ENCODE measurements around the gene CPE.

CPE gene

DNA sequence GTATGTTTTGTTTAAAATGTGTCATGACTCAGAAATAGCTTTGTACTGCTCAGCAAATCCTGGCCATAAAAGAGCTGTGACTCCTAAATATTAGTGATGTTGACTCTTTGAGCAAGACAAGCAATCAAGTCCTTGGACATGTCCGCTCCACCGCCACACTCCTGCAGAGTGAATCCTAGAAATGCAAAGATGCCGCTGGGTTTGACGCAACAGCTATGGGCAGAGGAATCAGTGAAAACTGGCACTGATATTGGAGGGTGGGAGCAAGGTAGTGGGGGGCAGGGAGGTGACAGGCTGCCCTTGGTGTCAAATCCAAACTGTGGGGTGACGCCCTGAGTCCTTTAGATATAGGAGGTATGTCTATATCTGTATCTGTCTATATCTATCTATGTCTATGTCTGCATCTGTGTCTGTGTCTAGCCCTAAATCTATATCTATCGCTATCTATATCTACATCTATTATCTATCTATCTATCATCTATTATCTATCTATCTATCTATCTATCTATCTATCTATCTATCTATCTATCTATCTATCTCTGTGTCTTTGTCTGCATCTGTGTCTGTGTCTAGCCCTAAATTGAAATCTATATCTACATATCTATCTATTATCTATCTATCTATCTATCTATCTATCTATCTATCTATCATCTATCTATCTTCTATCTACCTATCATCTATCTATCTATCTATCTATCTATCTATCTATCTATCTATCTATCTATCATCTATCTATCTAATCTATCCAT, 129.7 kb downstream of the CPE start:
- DNase-seq (ENCODE audit: low read depth in 2 of 2), result no peak

- DNase-seq (ENCODE audit: low read depth in 2 of 2), result no peak
Observed at GRCh38 chr4:165512424-165512823, 133.6 kb downstream of the CPE start.

- DNase-seq (ENCODE audit: low read depth in 2 of 2), result no peak
Observed at GRCh38 chr4:165514739-165515138, 135.9 kb downstream of the CPE start.

GRCh38 chr4:165515201-165515600, 136.4 kb downstream of the CPE start:
- DNase-seq (ENCODE audit: low read depth in 2 of 2), result no peak

DNA sequence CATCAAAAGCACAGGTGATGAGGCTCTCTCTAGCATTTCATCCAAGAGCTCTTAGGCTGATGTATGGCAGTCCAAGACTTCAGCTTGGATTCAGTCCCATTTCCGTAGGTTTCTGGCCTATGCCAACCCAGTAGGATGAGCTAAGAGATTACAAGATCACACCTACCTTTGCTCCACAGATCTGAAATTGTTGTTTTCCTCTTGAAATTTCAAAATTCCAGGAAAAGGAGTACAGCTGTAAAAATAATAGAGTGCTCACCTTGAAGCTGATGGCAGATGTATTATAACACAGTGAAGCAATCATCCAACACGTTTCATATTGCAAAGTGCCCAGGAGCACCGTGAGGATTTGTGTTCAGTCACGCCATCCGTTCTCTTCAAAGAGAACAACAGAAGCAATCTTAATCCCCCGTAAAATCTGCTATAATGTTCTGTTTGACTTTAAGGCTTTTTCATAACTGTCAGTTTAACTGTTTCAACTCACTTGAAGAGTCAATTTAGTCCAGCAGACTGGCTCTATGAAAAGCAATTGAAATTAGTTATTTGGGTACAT, 137.5 kb downstream of the CPE start:
- no peak for DNase-seq (ENCODE audit: low read depth in 2 of 2)

DNA sequence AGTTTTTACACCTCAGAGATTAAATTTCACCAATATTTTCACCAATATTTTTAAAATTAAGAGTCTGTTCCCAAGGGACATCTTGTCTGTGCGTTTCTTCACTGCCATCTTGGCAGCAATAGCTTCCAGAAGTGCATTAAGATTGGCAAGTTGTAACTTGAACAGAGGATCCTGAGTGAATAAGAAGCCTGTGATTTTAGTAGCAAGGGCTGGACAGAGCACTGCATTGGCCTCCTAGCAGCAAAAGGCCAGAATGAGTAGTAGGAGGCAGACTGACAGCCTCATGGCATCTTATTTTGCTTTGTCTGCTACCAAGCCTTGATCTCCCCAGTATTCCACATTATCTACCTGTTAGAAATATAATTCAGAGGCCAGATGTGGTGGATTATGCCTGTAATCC, 138.4 kb downstream of the CPE start:
- no peak for DNase-seq (ENCODE audit: low read depth in 2 of 2)

DNA sequence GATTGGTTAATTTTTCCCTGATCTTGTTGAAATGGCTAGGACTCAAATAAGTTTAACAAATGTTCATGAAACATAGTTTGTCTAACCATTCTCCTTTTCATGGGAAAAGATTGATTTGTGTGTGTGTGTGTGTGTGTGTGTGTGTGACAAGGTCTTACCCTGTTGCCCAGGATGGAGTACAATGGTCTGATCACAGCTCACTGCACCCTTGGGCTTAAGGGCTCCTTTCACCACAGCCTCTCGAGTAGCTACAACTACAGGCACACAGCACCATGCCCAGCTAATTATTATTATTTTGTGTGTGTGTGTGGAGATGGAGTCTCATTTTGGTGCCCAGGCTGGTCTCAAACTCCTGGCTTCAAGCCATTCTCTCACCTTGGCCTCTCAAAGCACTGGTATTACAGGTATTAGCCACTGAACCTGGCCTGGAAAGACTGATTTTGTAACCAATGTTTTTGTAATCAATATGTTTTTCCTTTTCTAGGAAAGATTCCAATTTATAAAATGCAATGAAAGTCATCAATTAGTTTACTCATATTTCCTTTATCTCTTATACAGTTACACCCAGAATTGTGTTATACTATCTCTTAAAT, 139.3 kb downstream of the CPE start:
- no peak for DNase-seq (ENCODE audit: low read depth in 2 of 2)

DNA sequence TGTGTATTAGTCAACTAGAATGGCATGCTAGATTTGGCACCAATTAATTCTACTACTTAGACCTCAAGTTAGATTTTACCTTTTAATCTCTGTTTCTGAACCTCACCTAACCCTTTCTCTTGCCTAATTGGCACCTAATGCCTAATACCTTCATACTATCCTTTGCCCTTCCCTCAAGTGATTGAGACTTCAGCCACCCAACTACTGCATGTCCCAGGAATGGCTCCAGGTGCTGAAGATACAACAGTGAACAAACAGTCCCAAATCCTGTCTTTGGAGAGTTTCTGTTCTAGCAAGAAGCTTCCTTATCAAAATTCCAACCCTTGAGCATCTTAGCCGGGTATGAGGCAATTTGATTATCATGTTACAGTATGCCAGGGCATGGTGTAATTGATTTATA, 139.9 kb downstream of the CPE start:
- DNase-seq (ENCODE audit: low read depth in 2 of 2), result no peak

DNA sequence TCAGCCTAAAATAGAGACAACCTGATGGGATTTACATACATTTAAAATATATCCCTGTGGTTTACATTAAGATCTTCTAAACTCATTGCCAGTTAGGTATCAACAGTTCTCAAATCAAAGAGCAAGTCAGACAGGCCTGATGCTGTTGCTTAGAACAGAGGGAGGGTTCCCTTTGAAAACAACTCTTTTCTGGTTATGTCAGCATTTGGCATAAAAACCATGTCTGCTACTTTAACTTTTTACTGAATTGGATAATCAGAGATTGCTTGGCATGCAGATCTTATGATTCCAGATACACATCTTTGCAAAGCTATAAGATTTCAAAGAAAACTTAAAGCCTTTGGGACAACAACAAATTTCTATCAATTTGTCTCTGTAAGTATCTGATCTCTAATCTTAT, 140.8 kb downstream of the CPE start:
- DNase-seq (ENCODE audit: low read depth in 2 of 2), result no peak

DNA sequence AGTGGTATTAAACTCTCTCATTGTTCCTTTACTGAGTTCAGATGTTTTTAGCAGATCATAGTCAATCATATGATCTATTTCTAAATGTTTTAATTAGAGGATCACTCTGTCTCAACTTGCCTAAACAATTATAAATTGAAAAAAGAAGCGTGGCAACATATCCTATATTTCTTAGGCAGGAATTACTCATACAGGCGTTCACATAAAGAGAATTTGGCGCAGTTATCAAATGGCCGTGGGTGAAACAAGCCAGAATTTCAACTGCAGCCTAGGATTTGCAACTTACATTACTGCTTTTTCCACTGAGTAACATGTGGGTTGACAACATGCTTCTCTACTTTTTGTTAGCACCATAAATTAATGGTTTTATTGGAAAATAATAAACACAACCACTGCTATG, 141.3 kb downstream of the CPE start:
- no peak for DNase-seq (ENCODE audit: low read depth in 2 of 2)

GRCh38 chr4:165522050-165522449, 143.2 kb downstream of the CPE start:
- DNase-seq (ENCODE audit: low read depth in 2 of 2), result no peak

DNA sequence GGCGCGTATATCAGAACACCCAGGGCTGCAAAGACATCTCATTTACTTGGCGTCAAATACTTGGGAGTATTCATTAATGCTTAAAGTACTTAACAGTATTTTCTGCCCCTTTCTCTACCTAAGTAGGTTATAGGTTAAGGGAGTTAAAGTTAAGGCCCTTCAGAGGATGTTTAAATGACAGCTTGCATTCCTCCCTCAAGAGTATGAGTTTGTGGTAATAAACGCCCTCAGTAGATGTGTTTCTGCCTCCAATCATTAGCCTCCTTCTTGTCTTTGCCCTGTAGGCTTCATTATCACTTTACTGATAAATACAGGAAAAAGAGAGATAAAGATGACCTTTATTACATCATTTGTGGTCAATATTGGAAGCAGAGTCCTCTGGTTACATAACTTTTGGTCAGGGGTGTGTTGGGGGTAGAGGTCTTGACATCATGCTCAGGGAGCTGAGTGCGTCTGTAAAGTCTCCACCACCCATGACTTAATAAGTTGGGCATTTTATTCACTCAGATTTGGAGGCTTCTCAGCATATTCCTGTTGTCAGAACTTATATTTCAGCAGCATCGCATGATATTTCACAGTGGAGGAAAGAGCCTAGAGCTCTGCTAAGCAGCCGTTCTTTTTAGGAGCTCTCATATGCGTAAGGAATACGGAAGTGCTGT, 145.9 kb downstream of the CPE start:
- DNase-seq (ENCODE audit: low read depth in 2 of 2), result no peak

GRCh38 chr4:165532976-165533375, 154.2 kb downstream of the CPE start:
- no peak for DNase-seq (ENCODE audit: low read depth in 2 of 2)

GRCh38 chr4:165537028-165537648, 158.3 kb downstream of the CPE start:
- DNase-seq (ENCODE audit: low read depth in 2 of 2), result no peak

DNA sequence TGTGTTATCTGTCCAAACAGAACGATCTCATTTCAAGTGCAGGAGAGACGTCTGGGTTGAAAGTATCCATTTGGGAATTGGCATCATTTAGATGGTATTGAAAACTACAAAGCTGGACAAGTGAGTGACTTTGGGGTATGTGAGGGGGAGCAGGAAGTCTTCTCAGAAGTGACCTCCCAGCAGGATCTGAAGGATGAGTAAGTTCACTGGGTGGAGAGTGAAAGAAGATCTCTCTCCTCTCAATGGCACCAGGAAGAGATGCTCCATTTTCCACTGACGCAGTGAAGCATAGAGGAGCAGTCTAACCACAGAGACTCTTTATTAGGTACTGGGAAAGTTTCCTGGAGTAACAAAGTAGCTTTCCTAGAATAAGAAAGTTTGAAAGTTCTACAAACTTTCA, 161.0 kb downstream of the CPE start:
- DNase-seq (ENCODE audit: low read depth in 2 of 2), result no peak

DNA sequence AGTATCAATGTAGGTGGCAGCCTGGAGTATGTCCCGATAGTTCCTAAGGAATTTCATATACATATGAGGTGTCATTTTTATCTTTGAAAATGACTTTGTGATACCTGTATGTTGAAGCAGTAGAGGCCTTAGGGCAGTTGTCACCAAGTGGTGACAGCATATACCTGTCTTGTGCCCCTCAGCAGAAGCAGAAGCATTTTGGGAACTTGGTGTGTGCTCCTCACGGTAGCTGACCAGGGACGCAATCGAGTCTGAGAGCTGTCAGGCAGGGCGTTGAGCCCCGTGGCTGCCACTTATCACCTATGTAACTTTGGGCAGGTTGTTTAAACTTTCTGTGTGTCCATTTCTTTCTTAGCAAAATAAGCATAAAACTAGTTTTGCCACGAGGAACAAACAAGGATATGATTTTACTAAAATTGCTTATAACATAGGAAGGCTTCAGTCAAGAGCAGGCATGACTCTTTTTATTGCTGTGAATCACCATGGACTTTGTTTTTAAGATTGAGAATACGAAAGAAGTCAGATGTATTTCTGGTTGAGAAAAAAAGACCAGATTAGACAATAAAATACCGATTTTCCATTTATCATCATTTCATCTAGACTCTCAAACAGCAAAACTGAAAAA, 161.5 kb downstream of the CPE start:
- DNase-seq (ENCODE audit: low read depth in 2 of 2), result no peak

DNA sequence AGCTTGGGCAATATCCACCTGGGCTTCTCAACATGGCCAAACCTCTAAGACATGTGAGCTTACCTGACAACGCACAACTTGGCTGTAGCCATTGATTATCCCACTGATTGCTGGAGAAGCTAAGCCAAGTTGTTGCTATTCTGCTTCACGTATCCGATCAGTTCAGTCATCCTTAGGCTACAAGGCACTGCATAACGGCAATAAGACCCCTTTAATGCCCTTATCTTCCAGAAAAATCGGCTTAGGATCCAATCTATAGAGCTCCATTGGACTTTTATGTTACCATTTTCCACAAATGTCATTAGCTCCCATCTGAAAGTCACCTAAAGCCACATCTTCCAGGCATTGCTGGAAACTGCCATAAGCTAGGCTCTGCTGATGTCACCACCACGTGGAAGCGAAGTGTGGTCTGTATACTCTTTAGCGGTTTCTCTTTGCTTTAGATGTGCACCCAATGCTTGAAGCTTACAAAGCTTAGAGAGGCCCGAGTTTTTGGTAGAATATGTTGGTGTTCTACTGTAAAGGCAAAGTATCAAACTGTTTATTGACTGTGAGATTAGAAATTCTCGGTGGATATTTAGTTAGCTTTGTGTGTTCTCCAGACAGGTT, 163.1 kb downstream of the CPE start:
- no peak for DNase-seq (ENCODE audit: low read depth in 2 of 2)

- DNase-seq (ENCODE audit: low read depth in 2 of 2), result no peak
Observed at GRCh38 chr4:165542476-165542875, 163.7 kb downstream of the CPE start.
